SIG-M5 treated with dmso at 0.1 percent for 504 hours (cell line): Measurements from ENCODE around the gene TMEM184C.
A peak's percentile ranks its signal among the peaks of the same experiment; 100 is the strongest.

Source experiments
- DNase-seq: peaks from one replicate; lab custom pipeline; 2025; ENCODE audit not compliant: unreplicated experiment; lab: John Stamatoyannopoulos, UW

TMEM184C gene

GRCh38 chr4:147617173-147617840, at the start of gene TMEM184C:
Gene TMEM184C (plus strand): TSS chr4:147617397. CDS start chr4:147617957, 560 bp downstream.
- peak; percentile 96 for DNase-seq

GRCh38 chr4:147570616-147571015, 46.6 kb upstream of the TMEM184C start:
- no peak for DNase-seq

DNA sequence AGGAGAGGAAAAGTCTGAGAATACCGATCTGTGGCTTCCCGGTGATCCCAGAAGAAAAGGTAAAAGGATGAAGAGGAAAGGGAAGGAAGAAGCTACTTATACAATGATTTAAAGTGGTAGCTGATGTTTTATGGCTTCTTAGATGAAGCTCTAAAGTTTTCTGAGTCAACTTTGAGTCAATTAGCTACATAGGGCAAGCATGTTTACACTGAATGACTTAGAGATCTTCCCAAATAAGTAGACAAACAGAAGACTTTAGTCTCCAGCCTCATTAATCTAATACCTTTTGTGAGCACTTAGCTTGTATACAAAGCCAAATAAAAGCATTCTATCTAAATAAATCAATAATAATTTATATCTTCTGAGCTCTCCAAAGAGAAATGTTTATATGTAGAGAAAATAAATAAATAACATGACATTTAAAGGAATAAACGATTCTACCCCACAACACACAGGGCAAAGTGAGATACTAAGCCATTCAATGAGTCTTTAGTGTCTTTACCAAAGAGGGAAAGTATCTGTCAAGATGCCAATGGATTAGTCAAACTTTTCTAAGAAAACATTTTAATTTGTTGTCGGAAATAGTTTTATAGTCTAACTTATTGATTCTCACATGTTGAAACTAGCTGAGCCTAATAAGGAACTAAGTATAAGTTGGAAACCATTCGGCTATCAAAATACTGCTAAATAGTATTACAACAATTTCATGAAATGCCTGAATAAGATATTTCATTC, 46.0 kb upstream of the TMEM184C start:
- no peak for DNase-seq

GRCh38 chr4:147576084-147576483, 41.1 kb upstream of the TMEM184C start:
- DNase-seq, result no peak

DNA sequence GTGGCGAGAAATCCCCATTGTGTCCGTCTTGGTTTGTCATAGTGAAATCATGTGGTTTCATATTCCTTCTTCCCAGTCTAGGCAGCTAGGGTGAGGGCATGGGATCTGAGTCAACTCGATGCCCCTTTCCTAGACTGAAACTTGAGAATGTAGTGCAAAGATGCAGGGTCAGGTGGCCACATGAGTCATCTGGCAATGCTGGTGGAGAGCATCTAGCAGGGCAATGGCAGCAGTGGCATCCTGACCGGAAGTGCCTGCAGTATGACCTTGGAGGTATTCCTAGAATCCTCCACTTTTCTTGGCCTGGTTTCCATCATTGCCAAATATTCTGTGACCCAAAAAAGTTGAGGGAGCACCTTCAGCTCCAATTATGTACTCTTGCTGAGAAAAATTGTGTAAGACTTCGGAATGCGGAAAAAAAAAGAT, 39.1 kb upstream of the TMEM184C start:
- peak; percentile 60 for DNase-seq

DNA sequence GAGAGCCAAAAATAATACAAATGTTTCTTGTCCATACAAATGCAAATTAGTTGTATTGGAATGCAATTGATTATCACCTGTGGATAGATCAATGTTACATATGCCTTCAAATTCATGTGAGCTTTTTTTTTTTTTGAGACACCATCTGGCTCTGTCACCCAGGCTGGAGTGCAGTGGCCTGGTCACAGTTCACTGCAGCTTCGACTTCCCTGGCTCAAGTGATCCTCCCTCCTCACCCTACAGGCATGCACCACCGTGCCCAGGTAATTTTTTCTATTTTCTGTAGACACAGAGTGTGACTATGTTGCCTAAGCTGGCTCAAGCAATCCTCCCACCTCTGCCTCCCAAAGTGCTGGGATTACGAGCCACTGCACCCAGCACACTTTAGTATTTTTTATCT, 38.6 kb upstream of the TMEM184C start:
- no peak for DNase-seq

DNA sequence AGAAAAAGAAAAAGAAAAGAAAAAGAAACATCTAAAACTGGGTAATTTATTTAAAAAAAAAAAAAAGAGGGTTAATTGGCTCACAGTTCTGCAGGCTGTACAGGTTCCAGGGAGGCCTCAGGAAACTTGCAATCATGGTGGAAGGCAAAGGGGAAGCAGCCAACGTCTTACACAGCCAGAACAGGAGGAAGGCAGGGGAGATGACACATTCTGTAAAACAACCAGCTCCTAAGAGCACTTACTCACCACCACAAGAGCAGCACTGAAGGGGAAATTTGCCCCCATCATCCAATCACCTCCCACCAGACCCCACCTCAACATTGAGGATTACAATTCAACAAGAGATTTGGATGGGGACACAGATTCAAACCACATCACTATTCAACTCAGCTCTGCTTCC, 36.8 kb upstream of the TMEM184C start:
- no peak for DNase-seq

DNA sequence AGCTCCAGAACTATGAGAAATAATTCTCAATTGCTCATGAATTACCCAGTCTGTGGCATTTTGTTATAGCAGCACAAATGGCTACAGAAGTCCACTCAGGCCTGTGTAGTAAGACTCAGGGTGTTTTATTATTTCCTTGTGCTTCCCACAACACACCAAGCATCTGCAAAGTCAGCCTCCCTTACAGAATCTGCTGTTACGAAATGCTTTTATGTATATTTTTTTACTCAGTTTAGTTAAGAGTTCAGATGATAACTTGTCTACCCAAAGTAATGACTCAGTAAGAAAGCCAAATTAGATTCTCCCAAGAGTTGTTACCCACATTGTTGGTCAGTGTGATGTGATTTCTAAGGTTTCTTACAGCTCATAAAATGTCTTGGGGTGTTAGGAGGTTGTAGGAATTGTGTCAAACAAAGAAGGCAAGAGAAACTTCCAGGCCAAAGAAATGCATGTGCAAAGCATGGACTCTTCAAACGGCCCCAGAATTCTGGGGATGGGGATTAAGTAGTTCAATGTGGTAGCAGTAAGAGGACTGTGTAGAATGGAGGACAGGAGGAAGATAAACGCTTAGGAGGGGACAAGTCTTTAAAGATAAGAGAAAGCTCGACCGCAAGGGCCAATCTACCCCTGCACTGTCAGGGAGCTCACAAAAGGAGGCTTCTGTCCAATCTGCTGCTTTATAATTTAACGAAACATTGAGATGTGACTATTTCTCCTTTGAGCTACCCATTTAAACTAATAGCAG, 35.4 kb upstream of the TMEM184C start:
- DNase-seq, result no peak

DNA sequence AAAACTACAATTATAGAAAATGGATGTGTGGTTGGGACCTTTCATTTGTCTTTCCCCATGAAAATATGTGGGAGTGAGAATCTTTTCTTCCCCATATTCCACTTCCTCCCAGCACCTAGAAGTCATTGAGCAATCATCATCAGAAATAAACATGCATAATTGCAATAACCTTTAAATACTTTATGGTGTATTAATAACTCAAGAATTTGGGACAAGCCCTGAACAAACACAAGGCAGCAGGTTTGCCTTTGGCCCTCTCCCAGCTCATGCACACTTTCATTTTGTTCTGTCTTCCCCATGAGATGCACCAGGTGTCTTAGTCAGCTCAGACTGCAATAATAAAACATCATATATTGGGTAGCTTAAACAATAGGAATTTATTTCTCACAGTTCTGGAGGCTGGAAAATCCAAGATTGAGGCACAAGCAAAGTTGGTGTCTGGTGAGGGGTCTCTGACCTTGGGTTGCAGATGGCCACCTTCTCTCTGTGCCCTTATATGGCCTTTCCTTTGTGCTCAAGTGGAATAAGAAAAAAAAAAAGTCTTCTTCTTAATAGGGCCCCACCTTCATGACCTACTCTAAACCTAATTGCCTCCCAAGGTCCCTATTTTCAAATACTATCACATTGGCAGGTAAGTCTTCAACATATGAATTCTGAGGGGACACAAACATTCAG, 34.7 kb upstream of the TMEM184C start:
- DNase-seq, result no peak

- no peak for DNase-seq
Observed at GRCh38 chr4:147583876-147584275, 33.3 kb upstream of the TMEM184C start.

DNA sequence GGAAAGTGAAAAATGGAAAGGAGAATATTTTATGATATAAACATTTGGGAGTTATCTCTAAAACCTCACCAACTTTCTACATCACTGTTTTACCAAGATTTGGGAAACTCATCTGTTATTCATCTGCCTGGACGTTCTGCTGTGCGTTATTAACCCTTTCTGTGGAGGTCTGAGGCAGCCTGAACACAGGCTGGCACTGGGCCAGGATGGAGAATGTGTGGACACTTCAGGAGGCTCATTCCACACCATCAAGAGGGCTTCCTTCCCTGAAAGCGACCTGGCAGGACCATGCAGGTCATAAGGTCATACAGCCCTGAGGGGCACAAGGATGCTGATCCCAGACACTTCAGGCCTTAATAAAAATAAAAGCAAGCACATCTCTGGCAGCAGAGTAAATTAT, 31.2 kb upstream of the TMEM184C start:
- DNase-seq, result no peak

DNA sequence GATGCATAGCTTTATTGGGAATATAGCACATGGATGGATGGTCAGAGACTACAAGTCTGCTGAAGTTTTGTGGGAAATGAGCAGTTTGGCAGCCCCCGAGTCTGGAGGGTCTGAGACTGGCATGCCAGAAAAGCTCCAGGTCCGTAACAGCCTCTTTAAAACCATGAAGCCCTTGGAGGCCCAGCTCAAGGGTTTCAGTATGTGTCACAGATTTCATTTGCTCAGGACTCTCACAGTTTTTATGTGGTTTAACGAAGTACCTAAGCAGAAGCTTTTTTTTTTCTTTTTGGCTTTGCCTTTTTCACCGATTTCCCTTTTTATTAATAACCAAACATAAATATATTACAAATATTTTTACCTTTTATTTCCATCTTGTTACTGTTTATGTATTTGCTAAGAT, 30.6 kb upstream of the TMEM184C start:
- DNase-seq, result no peak

GRCh38 chr4:147587041-147587440, 30.2 kb upstream of the TMEM184C start:
- no peak for DNase-seq

- DNase-seq, result no peak
Observed at GRCh38 chr4:147589586-147589985, 27.6 kb upstream of the TMEM184C start.

DNA sequence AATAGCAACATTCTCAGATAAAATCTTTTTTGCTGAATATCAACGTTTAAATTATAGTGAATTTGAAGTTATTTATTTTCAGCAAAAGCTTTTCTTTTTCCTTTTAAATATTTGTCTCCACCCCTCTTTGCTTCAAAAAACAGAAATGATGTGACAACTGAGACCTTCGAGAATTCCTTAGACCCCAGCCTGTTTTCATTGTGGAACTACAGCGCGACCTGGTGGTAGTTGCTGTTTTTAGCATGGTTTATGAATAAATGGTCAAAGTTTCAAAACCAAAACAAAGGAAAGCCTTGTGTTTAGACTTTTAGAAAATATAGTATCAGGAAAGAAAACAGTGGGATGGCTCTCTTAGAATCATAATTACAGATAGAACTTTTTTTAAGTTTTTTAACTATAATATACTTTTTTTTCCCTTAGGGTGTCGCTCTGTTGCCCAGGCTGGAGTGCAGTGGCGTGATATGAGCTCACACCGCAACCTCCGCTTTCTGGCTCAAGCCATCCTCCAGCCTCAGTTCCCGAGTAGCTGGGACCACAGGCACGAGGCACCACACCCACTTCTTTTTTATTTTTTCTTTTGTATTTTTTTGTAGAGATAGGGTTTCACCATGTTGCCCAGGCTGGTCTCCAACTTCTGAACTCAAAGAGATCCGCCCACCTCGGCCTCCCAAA, 26.8 kb upstream of the TMEM184C start:
- peak; percentile 45 for DNase-seq

- no peak for DNase-seq
Observed at GRCh38 chr4:147591106-147591505, 26.1 kb upstream of the TMEM184C start.

DNA sequence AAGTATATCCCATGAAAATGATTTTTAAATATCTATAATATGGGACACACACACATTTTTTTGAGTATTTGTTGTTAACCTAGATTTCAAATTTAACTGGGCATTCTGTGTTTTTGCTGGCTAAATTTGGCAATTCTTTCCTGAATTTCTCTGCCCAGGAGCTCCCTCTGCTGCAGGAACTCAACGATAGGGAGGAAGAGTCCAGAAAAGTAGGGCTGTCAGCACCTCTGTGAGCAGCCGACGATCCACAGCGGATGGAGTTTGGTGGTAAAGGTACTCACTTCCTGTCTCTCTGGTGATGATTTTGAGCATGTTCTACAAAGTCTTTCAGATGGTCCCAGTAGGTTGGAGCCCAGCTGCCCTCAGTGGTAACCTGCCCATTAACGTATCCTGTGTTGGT, 23.1 kb upstream of the TMEM184C start:
- DNase-seq, result no peak

DNA sequence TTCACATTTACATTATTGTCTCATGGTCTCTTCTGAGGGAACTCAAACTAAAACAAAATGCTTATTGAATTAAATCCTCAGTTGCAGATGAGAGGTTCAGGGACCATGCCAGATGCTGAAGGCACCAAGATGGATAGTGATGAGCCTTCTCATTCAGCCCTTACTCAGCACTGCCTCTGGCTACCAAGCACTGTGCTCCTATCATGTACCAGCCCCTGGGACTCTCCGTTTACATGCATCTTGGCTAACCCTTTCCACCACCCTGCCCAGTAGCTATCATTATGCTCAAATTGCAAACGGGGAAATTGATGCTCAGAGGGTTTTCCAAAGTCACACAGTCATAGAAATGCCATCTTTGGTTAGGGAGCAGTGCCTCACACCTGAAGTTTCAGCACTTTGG, 22.6 kb upstream of the TMEM184C start:
- DNase-seq, result no peak

DNA sequence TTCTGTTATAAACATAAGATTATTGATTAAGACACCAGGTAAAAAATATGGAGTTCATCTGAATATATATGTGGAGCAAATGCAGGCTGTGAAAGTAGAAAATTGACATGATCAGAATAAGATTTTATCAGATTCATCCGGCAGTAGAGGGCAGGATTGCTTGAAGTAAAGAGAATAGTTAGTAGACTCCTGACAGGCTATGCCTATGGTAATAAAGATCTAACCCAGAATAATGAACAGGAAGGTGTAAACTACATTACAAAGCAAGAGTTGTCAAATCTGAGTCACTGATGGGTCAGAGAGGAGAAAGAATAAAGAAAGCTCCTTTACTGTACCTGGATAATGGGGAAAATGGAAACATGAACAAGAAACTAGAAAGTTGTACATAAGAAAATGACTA, 20.8 kb upstream of the TMEM184C start:
- peak; percentile 5 for DNase-seq

- DNase-seq, result peak; percentile 29
Observed at GRCh38 chr4:147596981-147597380, 20.2 kb upstream of the TMEM184C start.

DNA sequence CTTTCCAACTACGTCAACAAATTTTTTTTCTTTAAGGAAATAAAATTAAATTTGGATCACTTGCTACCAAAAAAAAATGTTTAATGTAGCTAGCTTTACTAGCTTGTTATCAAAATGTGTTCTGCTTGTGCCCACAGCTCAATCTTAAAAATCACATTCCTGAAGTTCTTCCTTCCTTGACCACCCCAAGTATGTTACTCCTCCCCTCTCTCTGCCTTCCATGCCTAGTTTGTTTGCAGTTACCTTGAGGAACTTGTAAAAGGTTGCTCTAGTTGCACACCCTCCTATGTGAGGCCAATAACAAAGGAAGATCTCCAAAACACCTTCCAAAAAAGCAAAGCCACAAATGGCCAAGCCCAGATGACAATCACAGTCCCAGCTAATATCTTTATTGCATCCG, 19.6 kb upstream of the TMEM184C start:
- no peak for DNase-seq
